Dedifferentiated amniotic fluid mesenchymal stem cell (primary cell): Measurements from ENCODE around the gene FAM174B.

ENCODE experiments used
- DNase-seq: peaks from one replicate; pipeline ENCODE4 v3.0.0-alpha.2; 2016; ENCODE audit errors: extremely low spot score

FAM174B gene

DNA sequence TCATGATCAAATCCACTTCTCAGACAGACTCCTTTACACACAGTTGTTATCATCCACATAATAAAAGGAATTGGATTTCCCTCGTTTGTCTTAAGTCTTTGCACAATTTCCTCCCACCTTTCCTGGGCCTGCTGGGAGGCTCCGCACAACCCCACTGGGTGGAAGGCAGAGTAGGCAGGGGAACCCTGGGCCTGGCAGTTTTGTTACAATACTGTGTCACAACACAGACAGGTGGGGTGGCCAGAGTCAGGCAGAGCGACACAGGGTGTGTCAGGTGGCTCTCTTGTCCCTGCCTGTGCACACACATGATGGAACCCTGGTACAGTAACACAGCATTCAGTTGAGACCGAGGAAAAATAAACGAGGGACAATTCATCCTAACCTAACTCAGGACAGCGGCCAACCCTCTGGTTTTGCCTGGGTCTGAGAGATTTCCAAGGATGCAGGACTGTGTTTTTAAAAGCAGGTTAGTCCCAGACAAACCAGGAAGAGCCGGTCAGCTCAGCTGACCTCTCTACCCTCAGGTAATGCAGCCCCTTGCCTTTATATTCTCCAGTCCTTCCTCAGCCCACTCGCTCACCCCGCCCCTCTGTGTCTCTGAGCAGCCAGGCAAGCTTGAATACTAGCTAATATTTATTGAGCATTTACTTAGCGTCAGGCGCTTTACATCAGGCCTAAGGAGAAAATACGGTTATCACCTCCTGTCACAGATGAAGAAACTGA lies 8.8 kb upstream of the FAM174B start:
- DNase-seq: no peak

GRCh38 chr15:92663250-92663951 lies 7.8 kb upstream of the FAM174B start:
- DNase-seq: no peak

- DNase-seq: no peak
Measured at GRCh38 chr15:92662762-92663161, 7.2 kb upstream of the FAM174B start.

DNA sequence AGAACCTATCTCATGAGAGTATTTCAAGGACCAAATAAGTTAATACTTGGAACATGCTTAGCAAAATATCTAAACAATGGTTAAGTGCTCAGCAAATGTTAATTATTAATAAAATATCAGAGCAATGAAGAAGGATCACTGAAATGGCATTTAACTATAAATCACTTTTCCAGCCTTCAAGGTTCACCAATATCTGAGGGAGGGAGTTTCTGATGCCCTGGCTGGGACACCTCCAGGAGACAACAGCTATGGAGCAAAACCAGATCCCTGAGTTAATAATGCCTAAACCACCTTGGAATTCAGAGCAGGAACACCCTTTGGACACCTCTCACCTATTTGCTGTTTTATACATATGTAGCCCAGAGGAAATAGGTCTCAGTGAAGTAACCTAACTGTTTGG lies 6.4 kb upstream of the FAM174B start:
- DNase-seq: no peak

DNA sequence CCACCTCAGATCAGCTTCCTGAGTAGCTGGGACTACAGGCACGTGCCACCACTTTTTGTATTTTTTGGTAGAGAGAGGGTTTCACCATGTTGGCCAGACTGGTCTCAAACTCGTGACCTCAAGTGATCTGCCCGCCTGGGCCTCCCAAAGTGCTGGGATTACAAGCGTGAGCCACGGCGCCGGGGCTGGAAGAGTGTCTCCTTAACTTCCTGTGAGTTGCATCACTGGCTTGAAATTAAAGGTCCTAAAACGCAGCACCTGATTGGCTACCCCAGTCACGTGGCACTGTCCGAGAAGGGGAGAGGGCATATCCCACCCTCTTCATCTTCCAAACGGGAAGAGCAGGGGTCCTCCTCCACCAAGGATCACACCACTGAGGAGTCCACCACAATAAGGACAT lies 5.5 kb upstream of the FAM174B start:
- DNase-seq: no peak

GRCh38 chr15:92657486-92657885 lies 1.9 kb upstream of the FAM174B start:
- no peak for DNase-seq

- DNase-seq: no peak
Measured at GRCh38 chr15:92656089-92656488, 514 bp upstream of the FAM174B start.

DNA sequence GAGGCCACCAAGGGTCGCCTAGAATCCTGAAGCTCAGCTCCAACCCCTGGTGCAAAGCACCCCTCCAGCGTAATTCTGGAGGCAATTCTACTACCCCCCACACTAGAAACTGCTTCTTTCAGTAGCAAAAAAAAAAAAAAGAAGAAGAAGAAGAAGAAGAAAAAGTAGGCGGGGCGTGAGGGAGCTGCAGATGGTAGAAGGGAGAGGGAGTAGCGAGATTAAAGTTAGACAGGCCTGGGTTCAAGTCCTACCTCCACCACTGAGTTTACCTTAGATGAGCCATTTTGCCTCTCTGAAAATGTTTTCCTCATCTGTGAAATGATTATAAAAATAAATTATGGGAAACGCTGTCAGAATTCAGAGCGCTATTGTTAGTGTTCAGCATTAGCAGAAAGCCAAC lies 913 bp downstream of the FAM174B start:
- DNase-seq: no peak

DNA sequence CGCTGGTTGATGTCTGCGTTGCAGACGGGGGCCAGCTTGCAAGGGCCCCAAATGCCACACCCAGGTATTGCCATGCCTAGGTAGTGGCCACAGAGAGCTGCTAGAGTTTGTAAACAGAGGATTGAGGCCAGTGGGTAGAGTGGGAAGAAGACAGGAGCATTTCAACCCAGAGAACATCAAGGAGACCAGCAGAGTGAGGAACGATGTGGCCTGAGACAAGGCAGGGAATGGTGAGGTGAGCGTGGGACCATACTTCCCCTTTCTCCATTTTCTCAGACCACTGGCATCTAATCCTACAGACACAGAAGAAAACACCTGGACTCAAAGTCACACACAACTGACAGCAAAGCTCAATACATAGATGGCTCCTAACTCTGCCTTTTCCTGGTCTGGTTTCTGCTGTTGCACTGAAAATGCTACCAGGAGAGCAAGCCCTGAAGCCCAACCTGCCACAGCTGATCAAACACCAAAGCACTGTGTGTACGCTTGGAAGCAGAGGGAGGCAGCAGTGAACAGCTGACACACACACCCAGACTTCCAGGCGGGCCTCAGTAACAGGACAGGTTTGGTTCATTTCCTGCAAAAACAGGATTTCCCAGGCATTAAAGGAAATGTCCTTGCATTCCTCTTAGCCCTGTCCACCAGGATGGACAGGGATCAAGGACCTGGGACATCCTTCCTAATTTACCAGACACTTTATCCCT lies 1.6 kb downstream of the FAM174B start:
- no peak for DNase-seq

GRCh38 chr15:92653366-92653765 lies 2.2 kb downstream of the FAM174B start:
- DNase-seq: no peak

- DNase-seq: no peak
Measured at GRCh38 chr15:92652576-92652966, 3.0 kb downstream of the FAM174B start.

DNA sequence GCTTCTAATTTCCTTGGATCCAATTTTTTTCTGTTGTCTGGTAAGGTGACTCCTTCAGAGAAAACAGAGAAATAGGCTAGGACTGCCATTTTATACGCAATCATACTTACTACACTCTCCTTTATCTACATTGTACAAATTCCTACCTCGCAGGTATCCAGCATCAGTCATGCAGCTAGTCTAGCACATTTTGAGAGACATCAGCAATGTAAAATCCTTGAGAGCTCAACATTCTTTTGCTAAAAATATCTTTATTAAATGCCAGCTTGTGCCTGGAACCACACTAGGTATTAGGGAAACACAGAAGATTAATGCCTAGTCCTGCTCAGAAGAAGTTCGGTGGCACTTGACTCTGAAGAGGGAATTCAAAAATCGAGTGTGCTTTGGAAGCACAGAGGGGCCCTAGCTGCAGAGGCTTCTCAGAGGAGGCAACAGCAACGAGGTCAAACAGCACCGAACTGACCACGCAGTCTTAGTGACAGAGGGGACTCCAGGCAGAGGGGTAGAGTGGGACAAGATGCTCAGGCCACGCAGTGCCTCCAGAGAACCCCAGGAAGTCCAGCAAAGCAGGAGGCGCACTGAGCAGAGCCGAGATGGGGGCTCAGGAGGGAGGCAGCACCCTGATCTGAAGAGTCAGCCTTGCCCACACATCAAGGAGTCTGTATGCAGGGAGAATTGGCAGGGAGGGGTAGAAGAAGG lies 3.5 kb downstream of the FAM174B start:
- no peak for DNase-seq

DNA sequence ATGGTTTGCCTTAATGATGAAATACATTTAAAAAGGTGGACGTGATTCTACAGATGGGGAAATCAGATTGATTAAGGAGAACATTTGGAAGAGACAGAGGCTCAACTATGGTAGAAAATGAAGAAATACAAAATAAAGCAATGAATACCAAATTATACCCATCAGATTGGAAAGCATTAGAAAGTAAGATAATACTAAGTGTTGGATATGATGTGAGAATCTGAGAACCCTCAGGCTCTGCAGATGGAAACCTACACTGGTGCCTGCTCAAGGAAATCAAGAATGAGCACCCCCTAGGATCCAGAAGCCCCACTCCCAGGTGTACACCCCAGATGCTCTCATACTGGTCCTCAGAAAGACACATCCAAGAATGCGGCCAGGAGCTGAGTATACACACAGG lies 4.6 kb downstream of the FAM174B start:
- no peak for DNase-seq

- DNase-seq: no peak
Measured at GRCh38 chr15:92650256-92650655, 5.3 kb downstream of the FAM174B start.

DNA sequence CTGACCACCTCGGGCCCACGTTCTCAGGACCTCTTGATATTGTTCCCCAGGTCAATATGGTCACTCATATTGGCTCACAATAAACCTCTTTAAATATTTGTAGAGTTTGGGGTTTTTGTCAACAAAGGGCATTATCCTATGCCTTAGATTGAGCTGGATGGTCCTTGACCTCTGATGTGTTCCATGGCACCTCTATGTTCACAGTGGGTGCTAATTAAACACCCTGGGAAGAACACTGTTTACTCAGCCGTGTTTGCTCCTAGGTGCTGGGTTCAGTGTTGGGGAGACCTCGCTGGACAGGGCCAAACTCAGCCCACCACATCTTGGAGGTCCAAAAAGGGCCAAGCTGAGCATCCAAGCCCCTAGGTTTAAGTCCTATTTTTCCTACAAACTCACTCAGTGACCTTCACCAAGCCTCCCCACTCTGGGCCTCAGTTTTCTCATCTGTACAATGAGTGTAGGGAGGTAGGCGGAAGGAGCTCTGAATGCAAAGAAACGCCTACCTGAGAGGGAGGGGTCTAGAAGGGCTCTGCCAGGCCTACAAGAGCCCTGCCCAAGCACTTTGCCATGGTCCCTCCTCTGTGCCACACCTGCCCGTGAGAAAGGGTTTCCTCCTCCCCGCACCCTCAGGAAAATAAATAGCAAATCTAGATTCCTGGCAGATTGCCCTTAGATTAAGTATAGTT lies 7.2 kb downstream of the FAM174B start:
- DNase-seq: no peak

DNA sequence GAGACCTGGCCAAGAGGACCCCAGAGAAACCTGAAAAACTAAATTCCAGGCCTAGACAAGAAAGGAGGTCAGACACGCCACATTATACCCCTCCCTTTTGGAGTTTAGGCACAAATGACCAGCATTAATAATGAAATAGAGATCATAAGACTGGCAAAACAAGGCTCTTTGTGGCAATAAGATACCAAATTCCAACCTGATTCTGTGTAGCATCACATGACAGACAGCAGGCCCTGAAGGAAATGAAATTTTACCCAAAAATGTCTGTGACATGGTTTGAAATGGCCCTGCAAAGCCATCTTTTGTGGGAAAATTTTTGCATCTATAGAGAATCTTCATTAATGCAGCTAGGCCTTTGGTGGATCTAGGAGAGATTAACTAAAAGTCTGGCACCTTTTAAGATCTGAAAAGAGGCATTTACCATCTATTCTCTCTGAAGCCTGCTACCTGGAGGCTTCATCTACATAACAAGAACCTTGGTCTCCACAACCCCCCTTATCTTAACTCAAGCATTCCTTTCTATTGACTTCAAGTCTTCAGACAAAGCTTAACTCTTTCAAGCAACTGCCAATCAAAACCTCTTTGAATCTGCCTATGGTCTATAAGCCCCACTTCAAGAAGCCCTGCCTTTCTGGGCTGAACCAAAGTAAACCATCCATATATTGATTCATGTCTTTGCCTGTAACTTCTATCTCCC lies 8.0 kb downstream of the FAM174B start:
- DNase-seq: no peak

GRCh38 chr15:92646216-92646615 lies 9.4 kb downstream of the FAM174B start:
- DNase-seq: no peak

DNA sequence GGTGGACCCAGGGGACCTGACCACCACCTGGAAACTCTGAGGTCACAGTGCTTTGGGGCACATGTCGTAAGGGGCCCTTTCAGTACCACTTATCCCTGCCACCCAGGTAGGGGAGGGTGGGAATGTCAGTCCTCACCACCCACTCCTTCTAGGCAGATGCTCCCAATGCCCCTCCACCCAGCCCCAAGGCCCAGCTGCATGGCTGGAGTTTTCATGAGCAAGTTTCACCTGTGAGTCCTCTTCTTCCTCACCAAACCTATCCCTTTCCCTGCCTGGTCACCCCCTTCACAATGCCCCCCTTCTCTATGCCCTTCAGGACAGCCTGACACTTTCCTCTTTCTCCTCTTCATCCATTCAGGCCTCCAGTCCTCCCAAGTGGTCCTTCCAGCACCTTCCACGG lies 9.8 kb downstream of the FAM174B start:
- DNase-seq: no peak

DNA sequence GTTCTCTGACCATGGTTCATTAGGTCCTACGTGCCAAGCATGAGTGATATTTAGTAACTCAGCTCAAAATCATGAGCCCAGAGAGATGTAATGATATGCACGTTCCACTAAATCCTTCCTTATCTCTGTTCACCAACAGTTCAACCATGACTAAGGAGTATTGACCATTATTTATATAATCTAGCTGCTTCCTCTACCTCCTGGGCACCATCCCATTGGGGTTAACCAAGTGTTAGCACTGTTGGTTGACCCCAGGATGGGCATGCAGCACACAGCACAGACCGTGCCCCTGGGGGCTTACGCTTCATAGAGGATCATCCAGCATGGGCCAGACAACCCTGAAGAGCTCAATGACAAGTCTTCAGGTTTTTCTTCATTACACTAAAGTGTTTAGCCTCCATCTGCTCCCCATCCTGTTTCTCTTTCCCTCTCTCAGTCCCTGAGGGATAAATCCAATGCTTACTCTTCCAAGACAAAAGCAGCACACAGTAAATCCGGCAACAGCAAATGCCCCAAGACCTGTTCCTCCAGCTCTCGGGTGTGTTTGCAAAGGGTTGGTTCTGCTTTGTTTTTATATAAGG lies 10.4 kb downstream of the FAM174B start:
- peak; percentile 20 for DNase-seq

DNA sequence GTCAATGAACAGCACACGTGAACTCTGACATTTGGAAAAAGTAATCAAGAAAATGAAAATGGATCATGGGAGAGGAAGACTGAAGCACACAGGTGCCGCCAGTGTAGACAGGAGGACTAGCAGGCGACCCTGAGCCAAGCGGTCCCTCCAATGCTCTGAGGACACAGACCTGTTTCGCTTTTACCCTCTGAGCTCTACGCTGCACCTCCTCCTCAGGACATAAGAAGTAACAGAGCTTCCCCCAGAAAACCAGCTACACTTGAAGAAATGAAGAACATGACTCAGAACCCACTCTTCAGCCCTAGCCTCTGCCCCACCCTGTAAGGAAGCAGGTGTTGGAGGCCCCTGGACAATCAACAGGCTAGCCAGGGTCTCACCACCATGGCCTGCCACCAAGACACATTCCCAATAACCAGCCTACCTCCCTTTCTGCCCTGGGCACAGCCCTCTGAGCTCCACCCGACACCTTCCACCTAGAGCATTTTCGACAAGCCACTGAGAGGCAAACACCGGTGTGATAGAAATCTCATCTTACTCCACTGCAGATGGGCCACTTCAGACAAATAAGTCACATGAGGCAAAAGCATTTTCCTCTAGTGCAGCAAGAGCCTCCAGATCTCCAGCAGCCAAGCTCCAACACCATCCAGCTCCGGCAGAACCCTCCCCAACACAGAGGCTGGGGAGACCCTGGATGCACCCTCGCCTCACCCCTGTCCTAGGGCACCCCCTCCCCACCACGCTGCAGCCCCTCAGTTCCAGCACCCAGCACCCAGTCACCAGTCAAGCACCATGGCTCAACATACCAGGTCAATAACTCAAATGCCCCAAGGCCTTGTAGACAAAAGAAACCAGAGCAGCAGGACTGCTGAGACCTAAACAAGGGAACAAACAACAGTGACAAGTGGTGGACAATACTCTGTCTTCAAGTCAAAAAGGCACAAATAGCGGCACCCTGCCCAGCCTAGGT lies 11.4 kb downstream of the FAM174B start:
- no peak for DNase-seq
